GM21825 (cell line): ENCODE measurements around the gene SRMS.
A peak's percentile ranks its signal among the peaks of the same experiment; 100 is the strongest.
"Not testable (repeated sequence)": the region's sequence is repeated elsewhere in the genome, so short reads cannot be mapped to it uniquely, and the experiment has no call there.

Experiments used
- ATAC-seq: cut with Tn5 transposase; IDR thresholded peaks from one replicate; pipeline ENCODE4 v1.9.1; 2021; ENCODE audit warnings: mild to moderate bottlenecking, moderate library complexity; ENCODE audit not compliant: unreplicated experiment

Gene SRMS

GRCh38 chr20:63579017-63579694 is 31.6 kb upstream of the SRMS start:
- ATAC-seq, result no peak

- no peak for ATAC-seq
Observed at GRCh38 chr20:63578224-63579016, 30.9 kb upstream of the SRMS start.

- ATAC-seq, result no peak
Observed at GRCh38 chr20:63577317-63577894, 29.9 kb upstream of the SRMS start.

GRCh38 chr20:63576311-63576710 is 28.8 kb upstream of the SRMS start:
- no peak for ATAC-seq

- ATAC-seq, result no peak
Observed at GRCh38 chr20:63574829-63575743, 27.5 kb upstream of the SRMS start.

GRCh38 chr20:63574156-63574828 is 26.7 kb upstream of the SRMS start, which contains the start of gene HELZ2:
TSS of gene HELZ2 (minus strand) at chr20:63574239. CDS start at chr20:63572385, 1,854 bp downstream.
- peak; percentile 67 for ATAC-seq

GRCh38 chr20:63573647-63574131 is 26.1 kb upstream of the SRMS start:
- no peak for ATAC-seq

- ATAC-seq, result no peak
Observed at GRCh38 chr20:63572788-63573646, 25.5 kb upstream of the SRMS start.

GRCh38 chr20:63572071-63572787 is 24.7 kb upstream of the SRMS start:
- ATAC-seq, result no peak

- not testable (repeated sequence) for ATAC-seq
Observed at GRCh38 chr20:63571087-63571478, 23.5 kb upstream of the SRMS start.

GRCh38 chr20:63570281-63571086 is 22.9 kb upstream of the SRMS start:
- no peak for ATAC-seq

- no peak for ATAC-seq
Observed at GRCh38 chr20:63568986-63569949, 21.7 kb upstream of the SRMS start.

GRCh38 chr20:63568170-63568981 is 20.8 kb upstream of the SRMS start:
- ATAC-seq, result peak; percentile 17

GRCh38 chr20:63567386-63568169 is 20.0 kb upstream of the SRMS start:
- ATAC-seq, result peak; percentile 53

GRCh38 chr20:63567136-63567385 is 19.5 kb upstream of the SRMS start:
- no peak for ATAC-seq
